Measurements from ENCODE around the gene TFF1.

- TF ChIP-seq POLR2A (IDR thresholded peaks at IDR 0.05): no peak
- no peak for TF ChIP-seq CTCF (IDR thresholded peaks at IDR 0.05)
These were observed 7.6 kb upstream of the TFF1 start for GRCh38 chr21:42373908-42374455.

All from thyroid gland (tissue), 4 donors.